ENCODE results near the gene ANKRD33B. TPM values are rescaled to one million over a fixed set of nuclear protein-coding genes. Genes with fewer than 3 reads are reported as not detected.

The ANKRD33B gene
- total and polyA plus RNA-seq, 11 donors: 0.98 to 33.8 (median 4.9) TPM

DNA sequence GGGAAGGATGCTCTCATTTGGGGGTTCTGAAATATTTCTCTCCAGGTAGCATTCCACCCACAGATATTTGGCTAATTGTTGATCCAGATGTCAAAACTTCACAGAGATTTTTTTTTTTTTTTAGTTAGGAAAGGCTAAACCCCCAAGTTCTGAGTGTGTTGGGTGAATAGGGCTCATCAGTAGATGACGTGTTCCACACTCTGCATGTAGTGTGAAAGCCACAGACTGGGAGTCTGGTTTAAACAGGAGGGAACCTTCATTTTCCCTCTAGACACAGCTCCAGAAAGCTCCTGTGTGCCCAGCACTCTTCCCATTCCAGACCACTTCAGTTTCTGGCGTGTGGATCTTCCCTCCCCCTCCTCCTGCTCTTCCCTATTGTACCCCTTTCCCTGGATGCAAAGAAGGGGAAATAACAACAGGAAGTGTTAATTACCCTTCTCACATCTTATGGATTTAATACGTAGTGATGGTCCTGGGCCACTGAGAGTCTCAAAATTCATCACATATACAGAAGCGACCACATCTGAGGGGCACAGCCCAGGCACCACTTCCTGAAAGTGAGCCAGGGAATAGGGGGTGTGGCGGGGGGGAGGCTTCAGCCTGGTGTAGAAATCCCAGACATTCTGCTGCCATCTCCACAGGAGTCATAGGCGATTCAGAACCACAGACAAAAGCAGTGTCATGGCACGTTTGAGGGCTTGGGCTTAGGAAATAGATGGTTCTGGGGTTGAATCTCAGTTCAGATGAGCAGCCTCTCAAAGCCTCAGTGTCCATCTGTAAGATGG is 132.1 kb downstream of the ANKRD33B start:
- Histone ChIP-seq H3K27me3 (no peaks in the 10 kb centered on the region), H3K36me3 (peaks cover 0 to 3% (median 0%) of the 10 kb centered on the region in 9 donors), H3K4me1 (peaks cover 0 to 13% (median 9%) of the 10 kb centered on the region in 12 donors), H3K4me3 (no peak overlapping the region), H3K27ac (no peak overlapping the region), H3K9me3 (no peaks in the 10 kb centered on the region)
- TF ChIP-seq, protein P1, sequence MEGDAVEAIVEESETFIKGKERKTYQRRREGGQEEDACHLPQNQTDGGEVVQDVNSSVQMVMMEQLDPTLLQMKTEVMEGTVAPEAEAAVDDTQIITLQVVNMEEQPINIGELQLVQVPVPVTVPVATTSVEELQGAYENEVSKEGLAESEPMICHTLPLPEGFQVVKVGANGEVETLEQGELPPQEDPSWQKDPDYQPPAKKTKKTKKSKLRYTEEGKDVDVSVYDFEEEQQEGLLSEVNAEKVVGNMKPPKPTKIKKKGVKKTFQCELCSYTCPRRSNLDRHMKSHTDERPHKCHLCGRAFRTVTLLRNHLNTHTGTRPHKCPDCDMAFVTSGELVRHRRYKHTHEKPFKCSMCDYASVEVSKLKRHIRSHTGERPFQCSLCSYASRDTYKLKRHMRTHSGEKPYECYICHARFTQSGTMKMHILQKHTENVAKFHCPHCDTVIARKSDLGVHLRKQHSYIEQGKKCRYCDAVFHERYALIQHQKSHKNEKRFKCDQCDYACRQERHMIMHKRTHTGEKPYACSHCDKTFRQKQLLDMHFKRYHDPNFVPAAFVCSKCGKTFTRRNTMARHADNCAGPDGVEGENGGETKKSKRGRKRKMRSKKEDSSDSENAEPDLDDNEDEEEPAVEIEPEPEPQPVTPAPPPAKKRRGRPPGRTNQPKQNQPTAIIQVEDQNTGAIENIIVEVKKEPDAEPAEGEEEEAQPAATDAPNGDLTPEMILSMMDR (IDR thresholded peaks at IDR 0.05): no peak
- no peak for TF ChIP-seq POLR2A (IDR thresholded peaks at IDR 0.05)
- intact Hi-C loops (cut with DNase I): loop anchor here in 8 of 10 donors (2.0 to 10.0 kb wide), 12 partner anchors 106 to 1329 kb away; no protein-coding TSS in a partner anchor
- WGBS, 4 donors: 77 to 83% (median 78%) methylated on average over 7 of the region's 7 CpGs
- DNase-seq: no peak
- no peak for ATAC-seq

DNA sequence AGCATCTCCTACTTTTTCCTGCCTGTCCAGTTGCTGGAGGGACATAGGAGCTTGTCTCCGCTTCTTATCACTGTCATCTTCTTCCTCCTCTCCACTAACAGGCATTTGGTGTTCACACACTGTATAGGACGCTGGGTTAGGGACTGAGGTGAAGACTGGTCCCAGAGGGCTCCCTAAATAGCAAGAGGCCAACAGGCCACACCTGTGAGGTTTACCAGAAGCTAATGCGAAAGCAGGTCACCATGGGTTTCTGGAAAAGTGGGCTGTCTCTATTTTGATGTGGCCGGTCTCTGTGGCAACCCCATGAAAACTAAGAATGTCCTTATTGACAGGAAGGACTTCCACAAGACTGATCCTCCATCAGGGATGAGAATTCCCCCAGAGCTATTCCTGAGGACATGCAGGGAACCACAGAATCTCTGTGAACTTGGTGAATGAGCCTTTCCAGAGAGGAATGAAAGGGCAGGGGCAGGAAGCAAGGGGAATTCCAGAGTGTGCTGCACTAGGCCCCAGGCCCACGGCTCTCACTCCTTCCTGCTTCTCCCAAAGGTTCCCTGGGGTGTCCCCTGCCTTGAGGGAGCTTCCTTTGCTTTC is 135.5 kb downstream of the ANKRD33B start:
- H3K4me3 ChIP-seq: no peak overlapping the region
- intact Hi-C loops (cut with DNase I): loop anchor here in 7 of 10 donors (5.0 to 10.0 kb wide), 11 partner anchors 103 to 1325 kb away; no protein-coding TSS in a partner anchor
- H3K27me3 ChIP-seq: no peaks in the 10 kb centered on the region
- no peak for TF ChIP-seq POLR2A (IDR thresholded peaks at IDR 0.05)
- TF ChIP-seq, protein P1 (IDR thresholded peaks at IDR 0.05): no peak
- peaks cover 0 to 3% (median 0%) of the 10 kb centered on the region in 9 donors for H3K36me3 ChIP-seq
- no peak for ATAC-seq
- no peak for DNase-seq
- H3K4me1 ChIP-seq: peaks cover 0 to 42% (median 32%) of the 10 kb centered on the region in 12 donors
- H3K9me3 ChIP-seq: no peaks in the 10 kb centered on the region
- no peak overlapping the region for H3K27ac ChIP-seq
- 66 to 88% (median 82%) methylated on average over 5 of the region's 5 CpGs for WGBS, 4 donors

DNA sequence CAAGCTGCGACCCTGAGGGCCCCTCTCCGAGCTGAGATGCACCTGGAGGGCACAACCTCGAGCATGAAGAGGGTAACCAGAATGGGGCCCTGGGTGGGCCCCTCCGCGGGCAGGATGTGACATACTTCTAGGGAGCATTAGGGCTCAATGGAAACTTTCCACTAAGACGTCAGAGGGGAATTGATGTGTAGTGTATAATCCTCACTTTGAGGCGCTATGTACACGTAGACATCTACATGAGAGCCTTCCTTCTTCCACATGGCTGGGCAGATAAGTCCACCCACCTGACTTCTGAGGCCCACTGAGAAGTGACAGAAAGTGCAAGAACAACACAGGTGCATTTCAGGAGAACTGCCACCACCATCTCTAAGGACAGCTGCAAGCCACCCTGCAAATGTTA is 136.1 kb downstream of the ANKRD33B start:
- Histone ChIP-seq H3K27me3 (no peaks in the 10 kb centered on the region), H3K4me3 (no peak overlapping the region), H3K36me3 (peaks cover 0 to 3% (median 0%) of the 10 kb centered on the region in 9 donors), H3K27ac (no peak overlapping the region), H3K9me3 (no peaks in the 10 kb centered on the region), H3K4me1 (peaks cover 0 to 45% (median 37%) of the 10 kb centered on the region in 12 donors)
- ATAC-seq (no peak), DNase-seq (no peak)
- TF ChIP-seq, protein P1 (IDR thresholded peaks at IDR 0.05): no peak
- TF ChIP-seq POLR2A (IDR thresholded peaks at IDR 0.05): no peak
- 65 to 89% (median 75%) methylated on average over 8 of the region's 8 CpGs for WGBS, 4 donors
- intact Hi-C loops (cut with DNase I): loop anchor here in 8 of 10 donors (2.0 to 10.0 kb wide), 16 partner anchors 65 to 1325 kb away; partner anchors contain the start of gene DAP (in 1 of the 8)

DNA sequence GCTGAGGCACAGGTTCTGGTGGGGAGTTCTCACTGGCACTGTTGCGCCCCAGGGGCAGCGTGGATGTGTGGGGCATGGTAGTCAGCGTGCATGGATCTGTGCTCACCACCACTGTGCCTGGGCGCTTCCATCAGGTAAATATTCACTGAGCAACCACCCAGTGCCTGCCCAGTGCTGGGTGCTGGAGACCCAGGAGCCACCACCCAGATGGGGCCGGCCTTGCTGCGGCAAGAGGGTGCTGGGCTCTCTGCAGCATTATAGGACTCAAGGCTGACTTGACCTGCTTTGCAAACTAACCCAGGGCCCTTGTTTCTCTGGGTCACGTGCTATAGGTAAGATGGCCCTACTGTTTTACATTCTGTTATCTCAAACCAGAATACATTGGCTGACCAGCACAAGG is 136.6 kb downstream of the ANKRD33B start:
- ATAC-seq (no peak), DNase-seq (no peak)
- no peak overlapping the region for H3K4me3 ChIP-seq
- H3K27ac ChIP-seq: no peak overlapping the region
- intact Hi-C loops (cut with DNase I): loop anchor here in 6 of 10 donors (2.0 to 10.0 kb wide), 8 partner anchors 64 to 1322 kb away; partner anchors contain the start of gene DAP (in 1 of the 6)
- no peak for TF ChIP-seq POLR2A (IDR thresholded peaks at IDR 0.05)
- WGBS, 4 donors: 88 to 97% (median 93%) methylated on average over 7 of the region's 7 CpGs
- H3K27me3 ChIP-seq: no peaks in the 10 kb centered on the region
- H3K4me1 ChIP-seq: peaks cover 0 to 46% (median 35%) of the 10 kb centered on the region in 12 donors
- H3K36me3 ChIP-seq: peaks cover 0 to 3% (median 0%) of the 10 kb centered on the region in 9 donors
- no peaks in the 10 kb centered on the region for H3K9me3 ChIP-seq

Data from heart left ventricle (tissue), 16 donors.